K562 (cell line): Measurements from ENCODE around the gene ZNF284. TPM values are rescaled to one million over a fixed set of nuclear protein-coding genes. Genes with fewer than 3 reads are reported as not detected.

ENCODE experiments used
- GTF2F1 ChIP-seq: IDR thresholded peaks from 2 replicates; pipeline ENCODE4 v1.6.1; 2011; ENCODE audit warnings: low read depth, low read length, improper control_type of control experiment
- KDM1A ChIP-seq, 2 experiments: fragments of 450-650 bp; IDR thresholded peaks; 2 replicates each; pipeline ENCODE4 v1.6.1; 2016; ENCODE audit warnings: mild to moderate bottlenecking in 2 of 2
- NR1H2 ChIP-seq: sonication (generic); formaldehyde crosslinking; IDR thresholded peaks from 2 replicates; pipeline ENCODE4 v1.4.0; 2020; ENCODE audit warnings: mild to moderate bottlenecking, missing genetic modification reagents
- POLR2H ChIP-seq: IDR thresholded peaks from 2 replicates; pipeline ENCODE4 v1.6.1; 2016; ENCODE audit warnings: missing genetic modification characterization, low read depth, mild to moderate bottlenecking, control low read depth, missing compliant biosample characterization, moderate library complexity
- ZEB2 ChIP-seq: fragments of 450-650 bp; IDR thresholded peaks from 2 replicates; pipeline ENCODE4 v1.6.1; 2016
- ZNF3 ChIP-seq: fragments of 250-450 bp; sonication (Bioruptor Pico); IDR thresholded peaks from 2 replicates; pipeline ENCODE4 v1.5.0; 2021; ENCODE audit warnings: mild to moderate bottlenecking, moderate library complexity
- polyA plus RNA-seq, 8 experiments: library from polyadenylated mRNA; depleted of rRNA in 4 of 8; stranded (reverse) in 5 of 8; unstranded in 3 of 8; fragments of >200 nt; fragmentation: Nextera tagmentation in 2 of 8; fragmentation: Illumina TruSeq in 1 of 8; extraction: Ambion mirVana in 2 of 8; extraction: Trizol in 1 of 8; gene quantifications; 2 replicates each; pipeline versions ENCODE4 v1.2.1 to v1.2.3, GENCODE V29; 2011 to 2014; ENCODE audit warnings: inconsistent platforms in 1 of 8, missing spikeins in 1 of 8
- total RNA-seq, 7 experiments: library from RNA; depleted of rRNA in 6 of 7; stranded (reverse); fragments of >200 nt in 6 of 7; fragmentation: Illumina TruSeq in 2 of 7; extraction: Trizol in 2 of 7; gene quantifications; 2 replicates each; pipeline versions ENCODE4 v1.2.1 to v1.2.3, GENCODE V29; 2011 to 2021; ENCODE audit warnings: low replicate concordance in 1 of 7
- TF ChIP-seq, protein P1 (sequence below): fragments of 250-450 bp; sonication (Bioruptor Pico); IDR thresholded peaks from 2 replicates; pipeline ENCODE4 v1.4.0; 2020; ENCODE audit warnings: mild to moderate bottlenecking
- TF ChIP-seq, protein P2 (sequence below): fragments of 250-450 bp; sonication (Bioruptor Pico); IDR thresholded peaks from 2 replicates; pipeline ENCODE4 v1.8.0; 2022; ENCODE audit warnings: moderate library complexity, mild to moderate bottlenecking, inconsistent platforms
- TF ChIP-seq, protein P3 (sequence below): fragments of 250-450 bp; sonication (Bioruptor Pico); IDR thresholded peaks from 2 replicates; pipeline ENCODE4 v1.5.0; 2021; ENCODE audit warnings: mild to moderate bottlenecking, moderate library complexity
- TF ChIP-seq, protein P4 (sequence below), 2 experiments: fragments of 450-650 bp; IDR thresholded peaks; 2 replicates each; pipeline ENCODE4 v1.6.1; 2018; ENCODE audit warnings: mild to moderate bottlenecking in 2 of 2, low read depth in 1 of 2; ENCODE audit not compliant: partially characterized antibody in 2 of 2
- TF ChIP-seq, protein P5 (sequence below): sonication (generic); formaldehyde crosslinking; IDR thresholded peaks from 2 replicates; pipeline ENCODE4 v1.8.1; 2023; ENCODE audit warnings: mild to moderate bottlenecking, missing genetic modification reagents

The ZNF284 gene
- total and polyA plus RNA-seq, 9 of the 15 experiments (the other 6 are each of a cell fraction or from before 2014, with no cell fraction given), result 0.07 to 0.24 (median 0.20) TPM

DNA sequence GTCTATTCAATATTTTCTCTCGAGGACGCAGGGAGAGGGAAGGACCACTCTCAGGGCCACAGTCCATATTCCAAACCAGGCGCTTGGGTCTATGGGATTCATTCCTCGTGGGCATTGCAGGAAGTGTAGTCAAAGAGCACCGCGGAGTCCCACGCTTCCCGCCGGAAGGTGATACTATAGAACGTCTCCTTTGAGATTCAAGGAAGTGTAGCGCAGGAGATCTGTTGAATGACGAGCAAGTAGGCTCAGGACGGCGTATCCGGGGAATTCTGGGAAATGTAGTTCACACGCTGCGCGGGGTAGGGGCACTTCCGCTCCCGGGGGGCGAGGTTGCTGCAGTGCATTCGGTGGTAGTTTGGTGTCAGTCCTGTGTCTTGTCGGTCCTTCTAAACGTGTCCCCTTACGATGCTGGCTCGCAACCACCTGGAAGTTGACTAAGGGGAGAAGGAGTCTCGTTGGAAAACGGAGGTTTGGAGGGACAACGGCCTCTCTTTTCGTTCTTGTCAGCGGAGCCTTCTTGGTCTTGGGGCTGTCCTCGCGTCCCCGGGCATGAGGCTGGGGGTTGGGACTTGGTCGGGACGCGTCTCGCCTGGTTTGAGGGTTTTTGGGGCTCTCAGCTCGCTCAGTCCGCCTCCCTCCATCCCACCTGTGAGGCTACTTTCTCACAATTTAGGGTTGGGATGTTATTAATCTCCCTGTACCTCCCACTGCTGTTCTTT is at the start of gene ZNF284 (continued):
- TF ChIP-seq ZNF3 (CRISPR knock-in tag), result no peak
- peak; percentile 57 for TF ChIP-seq POLR2H (tag)
- no peak for TF ChIP-seq NR1H2 (CRISPR knock-in tag)
- TF ChIP-seq, protein P1, sequence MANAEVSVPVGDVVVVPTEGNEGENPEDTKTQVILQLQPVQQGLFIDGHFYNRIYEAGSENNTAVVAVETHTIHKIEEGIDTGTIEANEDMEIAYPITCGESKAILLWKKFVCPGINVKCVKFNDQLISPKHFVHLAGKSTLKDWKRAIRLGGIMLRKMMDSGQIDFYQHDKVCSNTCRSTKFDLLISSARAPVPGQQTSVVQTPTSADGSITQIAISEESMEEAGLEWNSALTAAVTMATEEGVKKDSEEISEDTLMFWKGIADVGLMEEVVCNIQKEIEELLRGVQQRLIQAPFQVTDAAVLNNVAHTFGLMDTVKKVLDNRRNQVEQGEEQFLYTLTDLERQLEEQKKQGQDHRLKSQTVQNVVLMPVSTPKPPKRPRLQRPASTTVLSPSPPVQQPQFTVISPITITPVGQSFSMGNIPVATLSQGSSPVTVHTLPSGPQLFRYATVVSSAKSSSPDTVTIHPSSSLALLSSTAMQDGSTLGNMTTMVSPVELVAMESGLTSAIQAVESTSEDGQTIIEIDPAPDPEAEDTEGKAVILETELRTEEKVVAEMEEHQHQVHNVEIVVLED (CRISPR knock-in tag), result peak; percentile 71
- TF ChIP-seq, protein P2, sequence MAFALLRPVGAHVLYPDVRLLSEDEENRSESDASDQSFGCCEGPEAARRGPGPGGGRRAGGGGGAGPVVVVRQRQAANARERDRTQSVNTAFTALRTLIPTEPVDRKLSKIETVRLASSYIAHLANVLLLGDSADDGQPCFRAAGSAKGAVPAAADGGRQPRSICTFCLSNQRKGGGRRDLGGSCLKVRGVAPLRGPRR, result no peak
- no peak for TF ChIP-seq ZEB2
- no peak for TF ChIP-seq GTF2F1
- no peak for TF ChIP-seq KDM1A (IDR thresholded peaks at IDR 0.05)
- TF ChIP-seq, protein P3, sequence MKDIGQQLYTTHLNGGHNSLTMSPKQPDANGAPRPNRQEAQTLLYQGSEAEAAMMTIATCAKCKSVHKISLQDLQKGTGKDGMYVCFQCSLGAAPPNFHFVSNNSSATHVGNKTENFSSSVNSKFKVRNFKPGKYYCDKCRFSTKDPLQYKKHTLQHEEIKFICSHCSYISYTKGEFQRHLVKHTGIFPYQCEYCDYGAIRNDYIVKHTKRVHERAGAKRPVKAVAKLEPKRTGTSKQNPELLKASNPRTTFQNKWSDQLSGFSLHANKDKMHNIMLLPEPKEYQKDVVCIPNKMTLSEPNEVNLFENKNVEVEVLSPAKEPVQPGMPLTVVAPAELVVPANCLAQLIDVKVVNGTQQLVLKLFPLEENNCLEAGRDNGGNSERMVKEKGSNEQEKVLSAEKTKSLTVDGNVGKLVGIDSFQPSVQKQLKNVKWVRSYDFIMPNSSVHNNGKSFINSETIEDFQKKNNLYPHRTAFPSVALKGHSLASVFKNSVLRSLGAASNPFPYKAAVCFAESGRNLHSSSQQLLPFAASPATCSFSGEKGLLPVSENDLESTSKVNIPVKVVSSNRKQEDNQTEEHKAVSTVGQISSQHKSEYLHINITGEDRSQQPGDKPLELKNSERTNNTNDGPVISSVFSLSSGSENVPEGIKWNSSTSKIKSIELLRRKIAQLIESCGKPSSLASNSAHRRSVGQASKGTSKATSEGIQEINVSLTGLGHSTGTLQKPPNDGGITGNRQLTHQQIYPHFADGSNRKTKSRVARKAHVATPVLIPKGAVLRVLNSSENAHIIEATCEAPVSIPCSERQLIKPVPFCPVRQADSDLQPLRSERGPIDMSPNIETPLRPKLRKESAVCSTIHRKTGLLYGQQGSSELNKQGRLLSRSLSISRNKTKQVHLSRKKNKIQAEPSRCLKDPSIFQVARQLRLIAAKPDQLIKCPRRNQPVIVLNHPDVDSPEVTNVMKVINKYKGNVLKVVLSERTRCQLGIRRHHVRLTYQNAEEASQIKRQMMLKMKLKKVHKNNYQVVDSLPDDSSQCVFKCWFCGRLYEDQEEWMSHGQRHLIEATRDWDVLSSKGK (CRISPR knock-in tag), result 0 out of 2 replicates have a peak, but pooled peaks have one; percentile 32
- TF ChIP-seq, protein P4, sequence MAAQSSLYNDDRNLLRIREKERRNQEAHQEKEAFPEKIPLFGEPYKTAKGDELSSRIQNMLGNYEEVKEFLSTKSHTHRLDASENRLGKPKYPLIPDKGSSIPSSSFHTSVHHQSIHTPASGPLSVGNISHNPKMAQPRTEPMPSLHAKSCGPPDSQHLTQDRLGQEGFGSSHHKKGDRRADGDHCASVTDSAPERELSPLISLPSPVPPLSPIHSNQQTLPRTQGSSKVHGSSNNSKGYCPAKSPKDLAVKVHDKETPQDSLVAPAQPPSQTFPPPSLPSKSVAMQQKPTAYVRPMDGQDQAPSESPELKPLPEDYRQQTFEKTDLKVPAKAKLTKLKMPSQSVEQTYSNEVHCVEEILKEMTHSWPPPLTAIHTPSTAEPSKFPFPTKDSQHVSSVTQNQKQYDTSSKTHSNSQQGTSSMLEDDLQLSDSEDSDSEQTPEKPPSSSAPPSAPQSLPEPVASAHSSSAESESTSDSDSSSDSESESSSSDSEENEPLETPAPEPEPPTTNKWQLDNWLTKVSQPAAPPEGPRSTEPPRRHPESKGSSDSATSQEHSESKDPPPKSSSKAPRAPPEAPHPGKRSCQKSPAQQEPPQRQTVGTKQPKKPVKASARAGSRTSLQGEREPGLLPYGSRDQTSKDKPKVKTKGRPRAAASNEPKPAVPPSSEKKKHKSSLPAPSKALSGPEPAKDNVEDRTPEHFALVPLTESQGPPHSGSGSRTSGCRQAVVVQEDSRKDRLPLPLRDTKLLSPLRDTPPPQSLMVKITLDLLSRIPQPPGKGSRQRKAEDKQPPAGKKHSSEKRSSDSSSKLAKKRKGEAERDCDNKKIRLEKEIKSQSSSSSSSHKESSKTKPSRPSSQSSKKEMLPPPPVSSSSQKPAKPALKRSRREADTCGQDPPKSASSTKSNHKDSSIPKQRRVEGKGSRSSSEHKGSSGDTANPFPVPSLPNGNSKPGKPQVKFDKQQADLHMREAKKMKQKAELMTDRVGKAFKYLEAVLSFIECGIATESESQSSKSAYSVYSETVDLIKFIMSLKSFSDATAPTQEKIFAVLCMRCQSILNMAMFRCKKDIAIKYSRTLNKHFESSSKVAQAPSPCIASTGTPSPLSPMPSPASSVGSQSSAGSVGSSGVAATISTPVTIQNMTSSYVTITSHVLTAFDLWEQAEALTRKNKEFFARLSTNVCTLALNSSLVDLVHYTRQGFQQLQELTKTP (IDR thresholded peaks at IDR 0.05; ENCODE audit: low read depth in 1 of 2, partially characterized antibody in 2 of 2), result peak in 1 of 2 experiments; percentile 92
- TF ChIP-seq, protein P5, sequence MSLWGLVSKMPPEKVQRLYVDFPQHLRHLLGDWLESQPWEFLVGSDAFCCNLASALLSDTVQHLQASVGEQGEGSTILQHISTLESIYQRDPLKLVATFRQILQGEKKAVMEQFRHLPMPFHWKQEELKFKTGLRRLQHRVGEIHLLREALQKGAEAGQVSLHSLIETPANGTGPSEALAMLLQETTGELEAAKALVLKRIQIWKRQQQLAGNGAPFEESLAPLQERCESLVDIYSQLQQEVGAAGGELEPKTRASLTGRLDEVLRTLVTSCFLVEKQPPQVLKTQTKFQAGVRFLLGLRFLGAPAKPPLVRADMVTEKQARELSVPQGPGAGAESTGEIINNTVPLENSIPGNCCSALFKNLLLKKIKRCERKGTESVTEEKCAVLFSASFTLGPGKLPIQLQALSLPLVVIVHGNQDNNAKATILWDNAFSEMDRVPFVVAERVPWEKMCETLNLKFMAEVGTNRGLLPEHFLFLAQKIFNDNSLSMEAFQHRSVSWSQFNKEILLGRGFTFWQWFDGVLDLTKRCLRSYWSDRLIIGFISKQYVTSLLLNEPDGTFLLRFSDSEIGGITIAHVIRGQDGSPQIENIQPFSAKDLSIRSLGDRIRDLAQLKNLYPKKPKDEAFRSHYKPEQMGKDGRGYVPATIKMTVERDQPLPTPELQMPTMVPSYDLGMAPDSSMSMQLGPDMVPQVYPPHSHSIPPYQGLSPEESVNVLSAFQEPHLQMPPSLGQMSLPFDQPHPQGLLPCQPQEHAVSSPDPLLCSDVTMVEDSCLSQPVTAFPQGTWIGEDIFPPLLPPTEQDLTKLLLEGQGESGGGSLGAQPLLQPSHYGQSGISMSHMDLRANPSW, result no peak
